Esophagus muscularis mucosa (tissue), 4 donors: Measurements from ENCODE around the gene SLC33A1.

Experiments used
- CTCF ChIP-seq, 3 experiments: fragments of 200-600 bp in 2 of 3; fragments of 450-650 bp in 1 of 3; sonication (generic) in 2 of 3; IDR thresholded peaks; one replicate each; pipeline ENCODE4 v1.5.1; 2017 to 2019; ENCODE audit warnings: antibody characterized with exemption in 3 of 3, mild to moderate bottlenecking in 2 of 3, moderate library complexity in 1 of 3
- EP300 ChIP-seq: sonication (generic); formaldehyde crosslinking; IDR thresholded peaks from one replicate; pipeline ENCODE4 v1.6.1; 2017; ENCODE audit warnings: antibody characterized with exemption
- POLR2A ChIP-seq: fragments of 450-650 bp; IDR thresholded peaks from one replicate; pipeline ENCODE4 v1.6.1; 2017; ENCODE audit warnings: antibody characterized with exemption, moderate library complexity, mild to moderate bottlenecking, low read depth

- TF ChIP-seq CTCF (IDR thresholded peaks at IDR 0.05) (no peak), EP300 (no peak), POLR2A (no peak)
These were observed 35.7 kb upstream of the SLC33A1 start for GRCh38 chr3:155889952-155890351.
